Measurements from ENCODE around the gene TANC1.

Gene TANC1

DNA sequence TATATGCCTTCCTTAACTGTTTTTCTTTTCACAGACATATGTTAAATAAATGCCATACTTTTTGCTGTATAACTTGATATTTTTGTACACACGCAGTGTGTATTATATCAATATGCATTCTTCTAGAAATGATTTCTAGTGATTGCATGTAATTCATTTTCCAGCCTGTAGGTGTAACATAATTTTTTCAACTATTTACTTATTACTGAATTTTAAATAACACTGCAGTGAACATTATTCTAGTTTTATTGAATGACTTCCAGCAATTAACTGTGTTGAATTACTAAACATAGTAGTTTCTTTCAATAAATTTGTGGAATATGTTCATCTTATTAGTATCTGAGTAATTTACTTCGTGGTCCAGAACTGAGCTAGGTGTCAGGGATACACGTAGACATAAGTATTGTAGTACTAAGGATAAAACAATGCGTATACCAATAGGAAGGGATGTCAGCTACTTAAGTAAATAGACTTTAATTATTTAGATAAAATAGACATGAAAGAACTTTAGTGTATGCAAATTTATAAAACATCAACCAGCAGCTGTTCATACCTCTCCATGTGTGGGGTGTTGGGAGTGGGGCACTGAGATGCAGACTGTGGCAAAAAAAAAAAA lies 28.0 kb downstream of the TANC1 start:
- DNase-seq = no peak

DNA sequence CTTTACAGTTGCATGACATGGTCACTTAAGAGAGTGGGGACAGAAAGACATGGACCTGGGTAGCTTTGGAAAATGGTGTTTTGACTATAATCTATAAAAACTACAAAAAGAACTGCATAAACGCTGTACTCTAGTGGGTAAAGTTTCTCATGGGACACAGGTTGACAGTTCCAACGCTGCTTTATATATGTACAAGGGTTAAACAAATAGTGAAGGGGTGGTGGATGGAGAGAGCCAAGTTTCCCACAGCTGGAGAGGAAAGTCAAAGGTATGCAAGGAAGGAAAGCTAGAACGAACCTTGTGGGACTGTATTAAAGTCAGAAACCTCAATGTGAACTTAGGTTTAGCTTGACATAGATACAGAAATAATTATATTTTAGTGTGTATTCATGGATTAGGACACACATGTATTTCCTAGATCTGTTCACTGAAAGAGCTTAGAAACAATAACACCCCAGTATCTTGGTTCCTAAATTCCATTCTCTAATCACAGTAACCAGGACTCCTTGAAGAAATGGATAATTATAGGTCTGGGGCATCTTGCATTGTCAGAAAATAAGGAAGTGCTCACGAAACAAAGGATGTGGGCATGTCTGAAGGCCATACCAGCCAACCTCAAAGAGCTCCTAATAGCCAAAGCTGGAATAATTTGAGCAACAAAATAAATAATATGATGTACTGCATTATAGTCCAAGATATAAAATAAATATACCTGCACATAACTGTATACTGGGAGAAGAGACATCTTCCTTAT lies 28.8 kb downstream of the TANC1 start:
- DNase-seq = no peak

DNA sequence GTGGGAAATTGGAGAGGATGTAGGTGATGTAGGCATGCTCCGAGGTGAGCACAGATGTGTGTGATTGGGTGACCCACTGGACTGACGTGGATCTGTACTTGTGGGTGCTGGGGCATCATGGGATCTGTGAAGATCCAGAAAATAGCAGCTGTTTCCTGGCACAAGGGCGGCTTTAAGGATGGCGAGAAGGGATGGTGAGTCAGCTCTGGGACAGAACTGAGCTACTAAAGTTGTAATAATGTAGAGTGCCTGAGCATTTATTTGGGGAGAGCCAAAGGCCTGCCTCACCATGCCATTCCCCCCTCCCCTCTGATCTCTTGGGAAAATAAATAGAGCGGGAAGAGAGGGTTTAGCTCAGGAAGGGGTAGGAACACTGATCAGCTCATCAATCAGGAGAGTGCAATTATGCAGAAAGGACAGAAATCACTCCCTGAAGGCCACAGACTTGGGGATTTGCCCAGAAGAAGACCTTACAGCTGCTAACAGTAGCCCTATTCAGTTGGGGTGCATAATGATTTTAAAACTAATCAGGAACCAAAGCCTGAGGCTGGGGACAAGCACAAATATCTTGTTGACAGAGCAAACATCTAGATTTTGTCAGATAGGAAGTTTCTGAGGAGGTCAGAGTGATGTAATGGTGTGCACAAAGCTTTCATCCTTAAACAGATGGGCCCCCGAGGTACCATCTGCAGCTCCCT lies 30.3 kb downstream of the TANC1 start:
- DNase-seq = no peak

DNA sequence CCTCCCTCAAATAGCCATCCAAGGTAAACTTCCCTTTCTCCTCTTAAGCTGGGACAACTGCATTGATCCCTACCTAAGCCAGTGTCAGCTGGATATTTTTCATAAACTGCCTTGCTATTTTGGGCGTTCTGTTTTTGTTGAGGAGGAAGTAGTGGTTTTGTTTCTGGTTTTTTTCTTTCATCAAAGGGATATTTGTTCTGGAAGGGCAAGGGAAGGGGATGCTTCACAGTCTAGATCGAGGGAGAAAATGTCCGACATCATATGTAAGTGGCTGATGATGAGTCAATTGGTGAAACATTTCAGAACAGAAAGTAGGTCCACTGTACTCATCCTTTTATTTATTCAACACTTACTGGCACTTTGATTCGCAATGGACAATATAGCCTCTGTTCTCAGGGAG lies 31.0 kb downstream of the TANC1 start:
- no peak for DNase-seq

DNA sequence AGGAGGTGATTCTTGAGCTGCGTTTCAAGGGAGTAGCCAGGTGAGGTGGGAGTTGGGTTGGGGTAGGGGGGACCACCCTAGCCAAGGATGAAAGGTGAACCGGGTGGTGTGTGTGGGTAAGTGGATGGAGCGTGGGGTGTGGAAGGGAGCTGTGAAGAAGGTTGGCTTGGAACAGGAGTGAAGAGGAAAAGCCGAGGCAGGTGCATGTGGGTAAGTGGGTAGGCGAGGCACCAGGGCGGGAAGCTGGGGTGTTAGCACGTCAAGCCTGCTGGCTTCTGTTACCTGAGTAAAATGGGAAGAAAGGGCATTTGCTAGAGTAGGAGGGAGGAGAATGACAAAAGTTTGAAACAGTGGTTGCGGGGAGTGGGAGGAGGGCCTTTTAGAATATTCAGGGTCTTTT lies 31.6 kb downstream of the TANC1 start:
- DNase-seq = no peak

DNA sequence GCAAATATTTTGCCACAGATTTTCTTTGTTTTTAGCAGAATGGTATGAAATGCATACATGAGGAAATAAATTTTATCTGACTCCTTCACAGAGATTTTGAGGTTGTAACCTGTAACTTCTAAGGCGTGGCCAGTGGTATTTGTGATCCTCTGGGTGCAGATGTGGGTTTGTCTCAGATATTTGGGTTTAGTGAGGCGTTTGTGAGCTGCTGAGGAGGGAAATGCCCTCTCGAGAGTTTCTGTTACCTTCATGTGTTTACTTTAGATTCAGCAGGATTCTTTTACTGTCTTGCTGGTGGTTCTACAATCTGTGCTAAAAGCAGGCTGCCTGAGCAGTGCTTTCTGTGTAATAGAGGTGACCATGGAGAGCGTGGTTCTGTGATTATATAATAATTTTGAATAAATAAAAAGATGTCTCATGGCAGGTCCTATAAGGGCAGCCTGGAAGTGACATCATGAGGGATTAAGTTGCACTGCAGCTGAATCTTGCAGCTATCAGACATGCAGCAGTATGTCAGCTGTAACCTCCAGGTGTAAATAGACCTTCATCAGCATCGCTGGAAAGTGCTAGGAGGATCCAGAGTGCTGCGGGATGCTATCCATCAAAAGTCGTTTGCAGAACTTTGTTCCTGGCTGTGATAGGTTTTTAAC lies 34.1 kb downstream of the TANC1 start:
- DNase-seq = no peak

DNA sequence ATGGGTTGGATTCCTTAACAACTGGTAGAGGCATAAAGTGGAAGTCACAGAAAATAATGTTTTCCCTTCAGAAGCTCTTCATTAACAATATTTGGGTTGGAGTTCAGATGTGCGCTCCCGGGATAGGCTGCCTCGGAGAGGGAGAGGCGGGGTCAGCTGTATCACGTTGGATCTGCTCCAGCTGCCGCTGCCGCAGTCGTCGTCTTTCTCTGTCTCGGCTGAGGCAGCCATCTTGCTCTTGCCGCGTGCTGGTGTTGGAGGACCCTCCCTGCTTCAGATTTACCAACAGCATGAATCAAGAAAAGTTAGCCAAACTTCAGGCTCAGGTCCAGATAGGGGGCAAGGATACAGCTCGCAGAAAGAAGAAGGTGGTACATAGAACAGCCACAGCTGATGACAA lies 35.1 kb downstream of the TANC1 start:
- DNase-seq = no peak

DNA sequence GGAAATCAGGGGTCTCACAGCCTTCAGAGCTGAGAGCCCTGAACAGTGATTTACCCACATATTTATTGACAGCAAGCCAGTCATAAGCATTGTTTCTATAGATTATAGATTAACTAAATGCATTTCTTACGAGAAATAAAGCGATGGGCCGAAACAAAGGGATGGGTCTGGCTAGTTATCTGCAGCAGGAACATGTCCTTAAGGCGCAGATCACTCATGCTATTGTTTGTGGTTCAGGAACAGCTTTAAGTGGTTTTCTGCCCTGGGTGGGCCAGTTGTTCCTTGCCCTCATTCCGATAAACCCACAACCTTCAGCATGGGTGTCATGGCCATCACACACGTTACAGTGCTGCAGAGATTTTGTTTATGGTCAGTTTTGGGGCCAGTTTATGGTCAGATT lies 36.4 kb downstream of the TANC1 start:
- DNase-seq = no peak

DNA sequence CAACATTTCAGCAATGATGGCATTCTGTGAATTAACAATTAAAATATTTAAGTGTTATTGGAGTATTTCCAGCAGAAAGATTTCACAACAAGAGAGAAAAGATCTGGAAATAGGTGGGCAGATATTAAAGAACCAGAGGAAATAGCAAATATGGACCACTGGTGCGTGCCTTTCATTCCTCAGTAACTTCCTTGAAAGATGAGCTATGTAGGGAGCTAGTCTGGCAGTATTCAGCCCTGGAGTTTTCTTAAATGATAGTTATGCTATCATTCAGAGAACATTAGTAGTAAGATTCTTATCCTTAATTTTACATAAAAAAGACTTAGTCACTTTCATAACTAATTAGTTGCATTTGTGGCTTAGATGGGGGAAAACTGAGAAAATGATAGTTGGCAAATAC lies 41.5 kb downstream of the TANC1 start:
- DNase-seq = no peak

DNA sequence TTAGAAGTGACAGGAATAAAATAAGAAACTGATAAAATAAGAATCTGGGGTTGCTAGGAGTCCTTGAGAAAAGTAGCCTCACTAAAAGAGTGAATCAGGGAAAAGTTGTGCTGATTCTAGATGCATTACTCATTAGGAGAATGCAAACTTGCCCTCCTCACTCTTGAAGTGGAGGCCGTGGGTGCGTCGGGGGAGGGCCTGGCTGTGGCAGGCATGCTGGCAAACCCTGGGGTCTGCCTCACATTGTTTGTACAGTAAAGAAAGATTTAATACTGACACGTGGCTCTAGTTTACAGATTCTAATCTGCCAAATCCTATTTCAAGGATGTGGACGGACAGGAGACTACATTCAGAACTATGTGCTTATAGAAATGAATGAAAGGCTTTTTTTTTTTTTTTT lies 41.9 kb downstream of the TANC1 start:
- DNase-seq = no peak

DNA sequence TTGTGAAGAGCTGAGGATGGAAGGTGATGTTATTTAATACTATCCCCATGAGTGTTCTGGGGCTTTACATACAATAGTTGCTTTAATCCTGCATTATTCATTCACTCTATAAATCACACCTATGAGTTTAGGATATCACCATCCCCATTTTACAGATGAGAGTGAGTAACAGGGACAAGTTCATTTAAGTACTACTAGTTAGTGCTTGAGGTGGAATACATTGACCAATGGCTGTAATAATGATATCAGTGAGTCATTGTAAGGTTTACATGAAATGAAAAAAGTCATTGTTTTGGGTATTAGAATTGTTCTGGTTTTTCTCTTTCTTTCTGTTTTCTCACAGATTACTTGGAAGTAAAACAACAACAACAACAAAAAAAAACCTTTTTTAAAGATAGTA lies 42.5 kb downstream of the TANC1 start:
- no peak for DNase-seq

DNA sequence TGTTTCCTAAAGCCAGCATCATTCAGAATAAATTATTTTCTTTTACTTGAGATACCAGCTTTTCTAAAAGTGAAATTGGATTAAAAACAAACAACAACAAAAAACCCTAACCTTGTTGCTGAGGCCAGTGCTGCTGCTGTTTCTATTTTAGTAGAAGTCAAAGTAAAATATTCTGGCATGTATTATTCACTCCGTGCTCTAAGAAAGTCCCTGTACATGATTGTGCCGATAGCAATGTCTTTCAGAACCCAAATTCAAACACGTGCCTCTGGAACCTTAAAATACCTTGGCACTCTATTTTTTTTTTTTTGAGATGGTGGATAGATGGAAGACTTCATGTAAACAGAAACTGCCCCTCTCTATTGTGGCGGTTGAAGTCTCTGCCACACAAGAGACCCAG lies 43.7 kb downstream of the TANC1 start:
- no peak for DNase-seq

DNA sequence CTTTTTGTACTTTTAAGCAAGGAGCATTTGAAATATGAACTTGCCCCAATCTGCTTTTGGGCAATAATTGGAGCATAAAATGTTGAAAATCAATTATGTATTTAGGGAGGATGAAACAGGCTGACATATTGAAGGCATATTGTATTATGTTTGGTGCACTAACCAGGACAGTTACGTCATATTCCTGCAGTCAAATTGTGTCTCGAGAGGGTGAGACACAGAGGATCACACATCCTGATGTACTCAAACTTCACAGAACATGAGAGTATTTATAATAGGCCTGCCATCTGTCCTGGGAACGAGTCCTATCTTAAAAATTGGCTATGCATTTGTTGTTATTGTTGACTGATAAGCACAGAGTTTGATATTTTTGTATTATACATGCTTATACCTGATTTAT lies 44.7 kb downstream of the TANC1 start:
- no peak for DNase-seq

DNA sequence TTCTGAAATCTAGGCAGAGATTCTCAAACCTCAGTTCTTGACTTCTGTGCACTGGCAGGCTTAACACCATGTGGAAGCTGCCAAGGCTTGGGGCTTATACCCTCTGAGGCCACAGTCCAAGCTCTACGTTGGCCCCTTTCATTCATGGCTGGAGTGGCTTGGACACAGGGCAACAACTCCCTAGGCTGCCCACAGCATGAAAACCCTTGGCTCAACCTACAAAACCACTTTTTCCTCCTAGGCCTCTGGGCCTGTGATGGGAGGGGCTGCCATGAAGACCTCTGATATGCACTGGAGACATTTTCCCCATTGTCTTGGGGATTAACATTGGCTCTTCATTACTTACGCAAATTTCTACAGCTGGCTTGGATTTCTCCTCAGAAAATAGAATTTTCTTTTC lies 46.7 kb downstream of the TANC1 start:
- DNase-seq = no peak

DNA sequence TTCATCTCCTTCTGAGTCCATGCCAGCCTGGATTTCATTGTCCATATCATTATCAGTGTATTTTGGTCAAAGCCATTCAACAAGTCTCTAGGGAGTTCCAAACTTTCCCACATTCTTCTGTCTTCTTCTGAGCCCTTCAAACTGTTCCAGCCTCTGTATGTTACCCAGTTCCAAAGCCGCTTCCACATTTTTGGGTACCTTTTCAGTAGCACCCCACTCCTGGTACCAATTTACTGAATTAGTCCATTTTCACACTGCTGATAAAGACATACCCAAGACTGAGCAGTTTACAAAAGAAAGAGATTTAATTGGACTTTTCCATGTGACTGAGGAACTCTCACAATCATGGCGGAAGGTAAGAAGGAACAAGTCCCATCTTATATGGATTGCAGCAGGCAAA lies 47.4 kb downstream of the TANC1 start:
- no peak for DNase-seq

DNA sequence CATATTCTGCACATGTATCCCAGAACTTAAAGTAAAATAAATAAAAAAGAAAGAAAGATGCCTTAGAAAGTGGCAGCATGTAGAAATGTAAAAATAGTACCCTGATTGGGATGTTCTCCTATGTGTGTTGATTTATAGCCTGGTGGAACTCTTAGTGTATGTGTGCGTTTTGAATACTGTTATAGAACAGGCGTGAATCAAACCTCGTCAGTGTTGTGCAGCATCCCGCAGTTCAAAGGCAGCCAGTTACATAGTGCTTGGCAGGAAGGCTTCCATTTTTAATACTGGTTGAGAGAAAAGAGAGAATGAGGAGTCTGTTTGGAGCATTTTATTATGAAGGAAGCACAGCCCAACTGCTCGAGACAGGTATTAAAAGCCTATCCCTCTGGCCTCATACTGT lies 49.4 kb downstream of the TANC1 start:
- no peak for DNase-seq

DNA sequence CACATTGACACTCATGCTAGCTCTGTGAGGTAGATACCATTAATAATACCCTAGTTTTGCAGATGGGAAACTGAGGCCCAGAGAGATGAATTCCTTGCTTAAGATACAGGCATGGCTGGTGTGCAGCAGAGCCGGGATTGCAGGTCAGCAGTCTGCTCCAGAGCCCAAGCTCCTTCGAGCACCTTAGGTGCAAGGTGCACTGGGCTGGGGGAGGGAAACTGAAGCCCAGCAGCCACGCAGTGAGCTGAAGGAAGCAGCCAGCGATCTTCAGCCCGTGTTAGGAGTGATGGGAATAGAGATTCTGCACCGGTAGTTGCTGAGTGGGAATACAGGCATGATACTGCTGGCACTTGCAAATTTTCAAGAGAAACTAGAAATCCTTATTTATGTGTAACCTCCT lies 50.6 kb downstream of the TANC1 start:
- no peak for DNase-seq

DNA sequence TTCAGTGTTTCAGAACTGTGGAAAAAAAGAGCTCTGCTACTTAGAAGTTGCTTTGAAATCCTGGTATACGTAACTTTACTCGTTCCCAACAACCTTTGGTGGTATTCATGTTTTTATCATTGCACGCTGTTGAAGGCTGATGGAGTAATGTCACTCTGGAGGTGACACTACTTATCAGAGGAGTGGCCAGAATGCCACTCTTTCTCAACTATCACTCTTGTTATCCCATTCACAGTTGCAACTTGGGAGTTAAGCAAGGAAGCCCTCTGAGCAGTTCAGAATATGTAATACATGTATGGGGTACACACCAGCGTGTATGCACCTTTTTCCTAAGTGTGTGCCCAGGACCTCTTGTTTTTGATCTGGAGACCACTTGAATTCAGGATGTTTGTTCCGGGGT lies 53.6 kb downstream of the TANC1 start:
- no peak for DNase-seq

DNA sequence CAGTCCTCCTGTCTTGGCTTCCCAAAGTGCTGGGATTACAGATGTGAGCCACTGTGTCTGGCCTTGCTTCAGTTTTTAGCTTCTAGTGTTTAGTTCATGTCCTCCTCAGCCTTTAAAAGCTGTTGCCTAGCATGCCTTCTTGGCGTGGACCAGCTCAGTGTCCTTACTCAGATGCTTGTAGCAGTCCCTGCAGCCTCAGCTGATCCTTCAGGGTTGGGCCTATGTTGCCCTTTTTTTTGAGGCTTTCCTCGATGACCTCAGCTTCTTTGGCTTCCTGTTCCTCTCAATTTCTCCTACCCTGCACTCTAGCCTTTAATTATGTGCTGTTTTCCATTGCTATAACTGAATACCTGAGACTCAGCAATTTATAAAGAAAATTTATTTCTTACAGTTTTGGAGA lies 57.7 kb downstream of the TANC1 start:
- no peak for DNase-seq

DNA sequence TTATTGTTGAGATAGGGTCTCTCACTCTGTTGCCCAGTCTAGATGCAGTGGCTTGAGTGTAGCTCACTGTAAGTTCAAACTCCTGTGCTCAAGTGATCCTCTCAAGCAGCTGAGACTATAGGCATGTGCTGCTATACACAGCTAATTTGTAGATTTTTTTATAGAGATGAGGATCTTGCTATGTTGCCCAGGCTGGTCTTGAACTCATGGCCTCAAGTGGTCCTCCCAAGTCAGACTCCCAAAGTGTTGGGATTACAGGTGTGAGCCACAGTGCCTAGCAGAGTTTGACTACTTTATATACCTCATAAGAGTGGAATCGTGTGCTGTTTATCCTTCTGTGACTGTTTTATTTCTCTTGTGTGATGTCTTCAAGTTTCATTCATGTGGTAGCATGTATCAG lies 60.3 kb downstream of the TANC1 start:
- no peak for DNase-seq

DNA sequence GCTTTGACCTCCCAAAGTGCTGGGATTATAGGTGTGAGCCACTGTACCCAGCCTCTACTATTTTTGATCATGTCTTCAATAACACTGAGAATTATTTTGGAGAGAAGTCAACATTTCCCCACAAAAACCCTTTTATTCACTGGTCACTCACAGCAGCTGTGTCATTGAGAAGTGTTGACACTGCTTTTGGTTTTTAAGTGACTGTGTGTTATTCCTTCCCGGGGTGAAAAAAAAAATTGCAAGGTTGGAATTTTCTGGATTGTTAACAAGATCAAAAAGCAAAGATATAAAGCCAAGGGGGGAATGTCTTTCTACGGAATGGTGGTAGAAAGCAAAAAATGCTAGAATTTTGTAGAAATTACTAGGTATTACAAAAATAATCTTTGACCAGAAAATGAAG lies 61.5 kb downstream of the TANC1 start:
- DNase-seq = no peak

DNA sequence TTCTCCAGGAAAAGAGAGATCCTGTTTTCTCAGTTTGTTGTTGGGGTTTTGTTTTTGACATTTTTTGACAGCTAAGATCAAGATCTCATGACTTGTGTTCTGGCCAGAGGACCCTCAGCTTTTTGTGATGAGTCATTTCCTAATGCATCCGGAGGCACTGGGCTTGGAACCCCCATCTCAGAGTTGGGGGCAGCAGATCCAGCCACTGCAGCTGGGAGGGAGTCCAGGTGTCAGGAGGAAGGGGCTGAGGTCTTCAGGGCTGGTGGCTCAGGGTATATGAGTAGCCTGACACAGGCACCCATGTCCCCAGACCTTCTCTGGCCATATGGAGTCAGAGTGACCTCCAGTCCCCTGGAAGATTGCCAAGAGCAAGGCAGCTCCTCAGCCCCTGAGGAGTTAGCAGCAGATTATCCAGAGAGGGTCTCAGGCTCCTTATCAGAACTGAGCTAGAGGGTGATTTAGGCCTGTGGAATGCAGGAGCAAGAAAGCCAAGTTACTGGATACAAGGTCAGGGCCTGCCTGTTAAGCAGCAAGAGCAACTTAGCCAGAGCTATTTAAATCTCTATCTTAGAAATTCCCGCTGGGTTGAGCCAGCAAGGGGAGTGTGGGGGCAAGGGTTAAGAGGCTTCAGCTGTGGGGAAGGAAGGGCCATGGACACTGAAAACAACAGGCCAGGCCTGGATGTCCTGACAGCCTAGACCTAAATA lies 62.4 kb downstream of the TANC1 start:
- DNase-seq = no peak

DNA sequence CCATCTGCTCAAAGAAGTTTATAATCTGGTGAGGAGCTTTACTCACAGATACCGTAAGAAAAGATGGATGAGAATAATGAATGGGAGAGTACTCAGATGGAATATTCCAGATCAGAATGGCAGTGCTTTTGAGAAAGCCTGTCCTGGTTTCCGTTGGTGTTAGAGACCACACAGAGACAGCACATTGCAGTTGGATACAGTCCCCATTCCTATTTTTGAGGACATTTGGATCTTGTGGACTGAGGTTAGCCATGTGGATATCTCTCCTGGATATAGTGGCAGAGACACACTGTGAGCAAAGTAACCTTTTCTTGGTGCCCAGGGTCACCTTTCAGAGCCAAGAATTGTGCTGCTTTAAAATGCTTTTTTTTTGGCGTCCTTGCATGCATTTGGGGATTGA lies 63.7 kb downstream of the TANC1 start:
- DNase-seq = no peak

Measured in DMS79 (cell line).